HG03520 (cell line): ENCODE measurements around the gene PITPNB.

ENCODE experiments used
- ATAC-seq: cut with Tn5 transposase; IDR thresholded peaks from one replicate; pipeline ENCODE4 v1.9.1; 2021; ENCODE audit warnings: mild to moderate bottlenecking, moderate library complexity; ENCODE audit not compliant: unreplicated experiment

The PITPNB gene

DNA sequence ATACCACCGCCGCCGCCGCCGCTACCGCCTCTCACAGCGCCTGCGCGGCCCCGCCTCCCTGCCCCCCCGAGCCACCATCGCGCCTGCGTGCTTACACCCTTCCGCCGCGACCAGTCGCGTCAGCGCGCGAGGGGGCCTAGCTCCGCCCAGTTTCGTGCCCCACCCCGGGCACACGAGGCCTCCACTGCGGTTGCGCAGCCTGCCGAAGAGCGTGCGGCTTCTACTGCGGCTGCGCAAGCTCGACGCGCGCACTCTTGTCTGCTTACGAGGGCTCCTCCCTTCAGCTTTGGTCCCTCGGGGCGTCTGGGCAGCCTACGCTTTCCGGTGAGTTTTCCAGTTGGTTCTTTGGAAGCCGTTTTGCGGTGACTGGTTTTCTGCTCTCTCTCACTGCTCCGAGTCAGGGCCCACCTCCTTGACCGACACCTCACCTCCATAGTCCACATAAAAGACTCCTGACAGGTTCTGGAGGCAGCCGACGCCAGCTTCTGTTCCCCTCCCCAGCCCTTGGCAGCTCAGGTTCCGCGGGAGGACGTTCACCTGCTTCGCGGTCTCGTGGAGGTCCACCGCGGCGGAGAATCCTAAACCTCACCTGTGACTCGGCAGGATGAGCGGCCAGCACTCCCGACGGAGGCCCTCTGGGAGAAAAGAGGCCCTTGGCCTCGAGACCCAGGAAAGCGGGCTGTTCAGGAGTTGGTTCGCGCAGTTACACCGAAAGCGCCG, at the start of gene PITPNB:
TSS of gene PITPNB (minus strand) at position 35 of the 720 bp plus-strand sequence. CDS start 65 bp downstream, outside the sequence.
- ATAC-seq, result peak; percentile 78

DNA sequence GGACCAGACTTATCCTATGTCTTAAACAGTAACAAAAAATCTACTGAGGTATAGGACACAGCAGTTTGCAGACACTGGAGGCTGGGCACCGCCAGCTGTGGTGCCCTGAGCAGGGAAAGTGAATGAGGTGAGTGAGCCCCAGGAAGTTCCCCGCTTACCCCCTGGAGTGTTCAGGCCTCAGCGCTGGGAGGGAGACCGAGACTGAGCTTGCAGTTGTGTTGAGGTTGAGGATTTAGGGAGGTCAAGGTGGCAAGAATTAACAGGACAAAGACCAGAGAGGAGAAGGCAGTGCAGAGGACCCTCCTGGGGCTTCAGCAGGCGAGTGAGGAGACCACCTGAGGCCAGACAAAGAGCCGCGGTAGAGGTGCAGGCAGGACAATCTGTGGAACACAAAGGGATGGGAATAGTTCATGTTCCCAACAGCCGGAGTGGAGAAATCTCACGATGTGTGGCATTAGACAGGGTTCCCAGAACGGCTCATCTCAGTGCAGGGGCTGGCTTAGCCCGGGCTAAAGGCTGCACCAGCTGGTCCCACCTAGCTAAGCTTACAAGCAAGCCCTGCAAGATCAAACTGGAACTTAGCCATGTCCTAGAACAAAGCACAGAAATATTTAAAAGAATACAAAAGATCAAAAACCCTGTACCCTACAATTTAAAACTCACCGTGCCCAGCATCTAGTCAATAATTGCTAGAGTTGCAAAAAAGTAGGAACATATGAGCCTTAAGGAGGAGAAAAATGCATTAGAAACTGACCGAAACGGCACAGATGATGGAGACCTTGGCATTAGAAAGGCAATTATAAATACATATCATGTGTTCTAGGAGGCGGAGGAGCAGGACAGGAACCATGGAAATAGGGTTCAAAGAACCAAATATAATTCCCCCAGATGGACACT, 47.4 kb upstream of the PITPNB start:
- no peak for ATAC-seq

DNA sequence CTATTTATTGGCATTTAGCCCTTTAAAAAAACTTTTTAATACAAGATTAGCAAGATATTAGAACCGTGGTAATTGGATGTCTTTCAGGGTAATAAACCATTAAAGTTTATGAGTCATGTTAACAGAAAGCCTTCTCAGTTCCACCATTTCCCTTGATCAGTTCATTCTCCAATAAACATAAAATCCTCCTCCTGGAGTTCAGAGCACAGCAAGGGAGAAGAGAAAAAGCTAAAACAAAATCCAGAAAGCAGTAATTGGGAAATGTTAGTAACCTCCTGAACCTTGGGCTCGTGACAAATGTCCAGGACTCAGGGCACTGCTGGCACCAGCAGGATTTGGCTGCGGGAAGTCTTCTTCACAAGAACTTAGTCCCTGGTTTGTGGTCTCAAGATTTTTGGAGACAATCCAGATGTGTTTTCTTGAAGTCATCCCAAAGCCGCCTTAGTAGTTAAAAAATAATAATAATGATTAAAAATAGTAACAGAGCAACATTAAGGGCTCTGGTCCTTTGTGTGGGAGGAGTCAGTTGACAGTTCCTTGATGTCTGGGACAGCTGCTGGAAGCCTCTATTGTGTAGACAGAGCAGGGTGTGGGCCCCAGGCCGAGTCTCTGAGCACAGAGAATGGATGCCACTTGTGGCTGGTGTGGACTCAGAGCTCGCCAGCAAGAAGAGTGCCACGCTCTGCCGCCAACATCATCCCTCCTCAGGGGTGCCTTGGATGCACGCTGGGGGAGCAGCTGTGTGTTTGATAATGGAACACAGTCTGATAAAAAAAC, 43.4 kb upstream of the PITPNB start:
- no peak for ATAC-seq

DNA sequence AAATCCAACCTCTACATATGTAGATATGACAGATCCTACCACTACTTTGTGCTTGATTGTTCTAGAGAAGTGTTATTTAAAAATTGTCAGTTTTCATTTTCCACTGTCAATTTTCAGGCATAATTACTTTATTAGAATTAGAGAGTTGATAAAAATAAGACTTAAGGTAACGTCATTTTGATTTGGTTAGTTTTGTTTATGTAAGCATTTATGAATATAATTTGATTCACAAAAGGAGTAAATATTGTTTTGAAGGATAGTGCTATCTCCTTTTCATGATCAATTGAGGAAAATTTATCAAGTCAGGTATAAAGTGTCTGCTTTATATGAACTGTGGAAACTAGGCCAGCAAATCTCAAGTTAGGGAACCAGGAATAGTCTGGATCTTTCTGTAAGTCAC, 42.6 kb upstream of the PITPNB start:
- no peak for ATAC-seq

DNA sequence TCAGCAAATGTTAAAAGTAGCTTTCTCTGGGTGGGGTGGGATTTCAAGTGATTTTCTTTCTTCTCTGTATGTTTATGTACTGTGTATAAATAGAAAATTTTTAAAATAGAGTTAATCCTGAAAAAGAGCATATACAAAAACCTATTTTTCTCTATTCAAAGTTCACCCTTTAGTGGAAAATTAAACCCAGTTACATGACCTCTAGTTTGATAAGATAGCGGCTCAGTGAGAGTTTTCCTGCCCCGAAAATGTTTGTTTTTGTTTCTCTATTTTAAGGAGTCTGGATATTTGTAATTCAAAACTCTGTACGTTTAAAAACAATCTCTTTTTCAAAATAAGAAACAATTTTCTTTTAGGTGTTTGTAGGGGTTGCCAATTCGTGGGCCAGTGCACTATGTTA, 42.1 kb upstream of the PITPNB start:
- no peak for ATAC-seq

DNA sequence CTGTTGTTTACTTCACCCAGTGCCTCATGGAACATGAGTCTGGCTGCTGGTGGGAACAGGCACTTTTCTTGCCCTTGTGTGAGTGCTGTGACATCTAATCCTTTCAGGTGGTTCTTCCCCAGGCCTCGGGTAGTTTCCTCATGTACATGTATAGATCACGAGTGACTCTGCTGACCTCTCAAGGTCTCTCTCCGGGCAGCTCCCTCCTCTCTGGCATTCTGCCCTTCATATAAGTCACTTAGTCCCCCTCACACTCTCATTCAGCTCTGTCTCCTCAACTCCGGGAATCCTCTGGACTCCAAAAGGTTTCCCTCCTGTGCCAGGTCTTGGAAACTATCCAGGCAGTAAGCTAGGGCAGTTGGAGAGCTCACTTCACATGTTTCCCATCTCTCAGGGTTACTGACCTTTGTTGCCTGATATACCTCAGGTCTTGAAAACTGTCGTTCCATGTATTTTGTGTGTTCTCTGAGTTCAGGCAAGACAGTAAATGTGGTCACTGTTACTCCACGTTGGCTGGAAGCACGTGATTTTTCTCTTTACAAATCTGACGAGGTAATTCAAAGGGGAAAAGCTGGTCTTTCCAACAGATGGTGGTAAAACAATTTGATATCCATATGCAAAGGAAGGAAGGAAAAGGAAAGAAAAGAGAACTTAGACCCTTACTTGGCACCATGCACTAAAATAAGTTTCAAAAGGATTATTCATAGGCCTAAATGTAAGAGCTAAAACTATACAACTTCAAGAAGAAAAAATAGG, 40.5 kb upstream of the PITPNB start:
- ATAC-seq, result no peak

DNA sequence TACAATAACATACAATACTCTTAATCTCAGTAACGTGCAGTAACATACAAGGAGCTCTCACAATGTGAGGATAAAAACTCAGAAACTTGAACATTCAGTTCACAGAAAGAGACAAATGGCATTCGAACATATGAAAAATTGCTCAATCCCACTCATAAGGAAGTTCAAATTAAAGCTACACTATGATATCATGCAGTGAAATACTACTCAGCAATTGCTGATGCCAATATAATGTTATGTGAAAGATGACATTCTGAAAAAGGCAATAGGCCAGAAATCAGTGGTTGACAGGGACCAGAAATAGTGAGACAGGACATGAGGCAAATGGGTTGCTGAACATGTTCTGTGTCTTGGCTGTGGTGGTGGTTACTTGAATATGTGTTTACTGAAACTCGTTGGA, 33.7 kb upstream of the PITPNB start:
- no peak for ATAC-seq

DNA sequence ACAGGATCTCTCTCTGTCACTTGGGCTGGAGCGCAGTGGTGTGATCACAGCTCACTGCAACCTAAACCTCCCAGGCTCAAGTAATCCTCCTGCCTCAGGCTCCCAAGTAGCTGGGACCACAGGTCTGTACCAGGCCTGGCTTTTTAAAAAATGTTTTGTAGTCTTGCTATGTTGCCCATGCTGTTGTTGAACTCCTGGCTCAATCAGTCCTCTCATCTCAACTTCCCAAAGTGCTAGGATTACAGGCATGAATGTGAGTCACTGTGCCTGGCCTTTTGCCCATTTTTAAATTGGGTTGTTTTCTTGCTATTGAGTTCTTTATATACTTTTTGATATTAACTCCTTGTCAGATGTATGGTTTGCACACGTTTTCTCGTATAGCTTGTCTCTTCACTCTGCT, 33.0 kb upstream of the PITPNB start:
- ATAC-seq, result no peak

DNA sequence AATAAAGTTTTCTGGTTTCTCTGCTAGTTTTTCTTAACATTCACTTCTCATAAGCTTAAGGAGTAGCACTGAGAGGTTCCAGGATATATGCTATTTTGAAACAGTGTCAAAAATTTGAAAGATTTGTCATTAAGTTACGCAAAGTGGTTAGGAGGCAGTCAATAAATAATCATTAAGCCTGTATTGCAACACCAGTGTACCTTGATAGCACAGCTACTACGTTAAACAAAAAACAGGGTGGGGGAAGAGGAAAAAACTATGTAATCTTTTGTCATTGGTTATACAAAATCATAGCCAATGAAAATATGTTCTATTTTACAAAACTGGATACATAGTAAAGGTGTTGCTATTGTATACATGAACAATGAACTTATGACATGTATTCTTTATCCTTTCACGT, 30.4 kb upstream of the PITPNB start:
- no peak for ATAC-seq

DNA sequence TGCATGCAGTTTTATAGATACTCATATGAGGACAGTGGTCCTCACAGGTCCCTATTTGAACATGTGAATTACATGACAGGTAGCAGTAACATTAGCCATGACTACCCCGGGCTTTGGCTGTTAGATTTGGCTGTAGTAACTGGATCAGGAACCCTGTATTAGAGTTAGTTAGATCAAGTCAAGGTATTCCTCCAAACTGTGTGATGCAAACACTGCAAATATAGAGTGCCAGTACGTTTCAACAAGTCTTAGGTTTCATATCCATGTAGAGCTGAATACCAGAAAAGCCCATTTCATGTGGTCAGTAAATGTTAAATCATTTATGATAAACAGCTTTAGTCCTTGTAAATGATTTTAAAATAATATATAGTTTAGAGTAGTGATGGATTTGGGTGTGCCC, 29.5 kb upstream of the PITPNB start:
- no peak for ATAC-seq

DNA sequence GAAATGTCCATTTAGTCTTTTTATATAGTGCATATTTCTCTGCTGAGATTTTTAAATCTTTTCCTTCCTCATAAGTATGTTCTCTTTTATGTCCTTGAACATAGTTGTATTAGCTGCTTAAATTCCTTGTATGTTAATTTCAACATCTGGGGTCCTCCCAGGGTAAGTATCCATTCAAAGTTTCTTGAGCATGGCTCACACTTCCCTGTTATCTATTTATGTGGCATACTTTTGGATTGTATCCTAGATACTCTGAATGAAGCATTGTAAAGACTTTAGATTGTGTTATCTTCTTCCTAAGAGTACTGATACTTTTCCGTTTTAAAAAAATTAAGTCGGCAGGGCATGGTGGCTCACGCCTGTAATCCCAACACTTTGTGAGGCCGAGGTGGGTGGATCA, 28.4 kb upstream of the PITPNB start:
- ATAC-seq, result no peak

DNA sequence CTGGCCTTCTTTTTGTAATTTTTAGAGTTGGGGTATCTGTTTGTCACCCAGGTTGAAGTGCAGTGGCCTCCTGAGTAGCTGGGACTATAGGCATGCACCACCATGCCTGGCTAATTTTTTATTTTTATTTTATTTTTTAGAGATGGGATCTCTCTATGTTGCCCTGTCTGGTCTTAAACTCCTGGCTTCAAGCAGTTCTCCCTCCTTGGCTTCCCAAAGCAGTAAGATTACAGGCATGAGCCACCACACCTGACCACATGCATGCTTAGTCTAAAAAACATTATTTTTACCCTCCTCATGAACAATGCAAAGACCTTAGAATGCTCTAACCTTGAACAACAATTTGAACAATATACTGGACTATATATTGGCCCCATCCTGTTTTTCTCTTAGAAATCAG, 22.1 kb upstream of the PITPNB start:
- no peak for ATAC-seq

DNA sequence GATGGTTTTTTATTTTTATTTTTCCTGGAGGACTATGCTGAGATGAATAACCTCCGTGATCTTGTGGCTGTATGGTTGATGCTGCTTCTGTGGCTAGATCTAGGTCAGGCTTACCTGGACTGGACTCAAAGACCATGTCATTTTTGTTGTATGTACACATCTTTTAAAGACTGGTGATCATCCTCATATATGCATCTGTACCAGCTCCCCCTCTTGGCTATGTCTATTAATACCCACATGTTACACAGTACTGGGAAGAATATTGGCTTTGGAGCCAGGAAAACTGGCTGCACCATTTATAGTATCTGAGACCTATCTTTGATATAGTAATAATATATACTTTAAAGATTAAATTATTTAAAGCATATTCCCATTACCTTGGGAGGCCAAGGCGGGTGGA, 18.4 kb upstream of the PITPNB start:
- ATAC-seq, result no peak

DNA sequence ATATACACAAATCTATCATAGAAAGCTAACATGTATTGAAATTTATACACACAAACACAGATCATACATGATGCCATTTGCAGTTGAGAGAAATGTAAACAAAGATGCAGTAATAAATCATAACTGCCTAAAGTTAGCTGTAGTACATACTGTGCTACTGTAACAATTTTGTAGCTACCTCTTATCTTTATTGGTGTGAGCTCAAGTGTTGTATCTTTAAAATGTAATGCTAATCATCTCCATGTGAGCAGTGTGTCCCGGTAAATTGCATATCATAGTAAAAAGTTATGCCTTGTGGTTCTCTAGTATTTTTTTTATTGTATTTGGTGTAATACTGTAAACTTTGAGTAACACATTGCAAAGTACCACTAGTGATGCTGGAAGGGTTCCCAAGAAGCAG, 16.8 kb upstream of the PITPNB start:
- ATAC-seq, result no peak

DNA sequence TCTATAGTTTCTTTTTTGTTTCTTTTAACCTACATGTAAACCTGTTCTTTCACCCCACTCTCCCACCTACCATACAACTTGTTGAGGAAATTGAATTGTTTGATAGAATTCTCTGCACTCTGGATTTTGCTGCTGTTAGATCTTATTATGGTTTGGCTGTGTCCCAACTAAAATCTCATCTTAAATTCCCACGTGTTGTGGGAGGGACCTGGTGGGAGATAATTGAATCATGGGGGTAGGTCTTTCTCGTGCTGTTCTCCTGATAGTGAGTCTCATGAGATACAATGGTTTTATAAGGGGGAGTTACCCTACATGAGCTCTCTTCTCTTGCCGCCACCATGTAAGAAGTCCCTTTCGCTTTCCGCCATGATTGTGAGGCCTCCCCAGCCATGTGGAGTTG, 15.0 kb upstream of the PITPNB start:
- ATAC-seq, result no peak

DNA sequence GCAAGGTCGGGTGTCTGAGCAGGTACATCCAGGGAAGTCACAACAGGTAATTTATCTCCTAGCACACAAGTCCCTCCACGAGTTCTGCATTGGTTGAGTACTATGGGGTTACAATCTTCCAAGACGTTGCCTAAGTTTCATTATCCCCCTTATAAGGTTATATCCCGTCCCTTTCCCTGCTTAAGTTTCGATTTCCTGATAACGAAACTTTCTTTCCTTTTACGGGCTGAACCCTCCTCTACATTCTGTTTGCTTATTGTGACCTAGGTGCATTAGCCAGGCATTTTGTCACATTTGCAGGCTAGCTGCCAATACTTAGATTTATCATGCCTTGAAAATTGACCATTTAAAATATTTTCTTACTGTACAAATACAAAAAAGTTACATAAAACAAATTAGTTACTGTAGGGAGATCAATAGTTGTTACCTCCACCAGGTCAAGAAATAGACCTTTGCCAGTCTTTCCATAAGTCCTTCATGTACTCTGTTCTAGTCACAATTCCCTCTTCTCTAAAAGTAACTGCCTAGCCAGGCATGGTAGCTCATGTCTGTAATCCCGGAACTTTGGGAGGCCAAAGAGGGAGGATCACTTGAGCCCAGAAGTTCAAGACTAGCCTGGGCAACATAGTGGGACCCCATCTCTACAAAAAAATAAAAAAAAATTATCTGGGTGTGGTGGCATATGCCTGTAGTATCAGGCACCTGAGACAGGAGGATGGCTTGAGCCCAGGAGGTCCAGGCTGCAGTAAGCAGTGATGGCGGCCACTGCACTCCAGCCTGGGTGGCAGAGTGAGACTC, 14.3 kb upstream of the PITPNB start:
- ATAC-seq, result no peak

DNA sequence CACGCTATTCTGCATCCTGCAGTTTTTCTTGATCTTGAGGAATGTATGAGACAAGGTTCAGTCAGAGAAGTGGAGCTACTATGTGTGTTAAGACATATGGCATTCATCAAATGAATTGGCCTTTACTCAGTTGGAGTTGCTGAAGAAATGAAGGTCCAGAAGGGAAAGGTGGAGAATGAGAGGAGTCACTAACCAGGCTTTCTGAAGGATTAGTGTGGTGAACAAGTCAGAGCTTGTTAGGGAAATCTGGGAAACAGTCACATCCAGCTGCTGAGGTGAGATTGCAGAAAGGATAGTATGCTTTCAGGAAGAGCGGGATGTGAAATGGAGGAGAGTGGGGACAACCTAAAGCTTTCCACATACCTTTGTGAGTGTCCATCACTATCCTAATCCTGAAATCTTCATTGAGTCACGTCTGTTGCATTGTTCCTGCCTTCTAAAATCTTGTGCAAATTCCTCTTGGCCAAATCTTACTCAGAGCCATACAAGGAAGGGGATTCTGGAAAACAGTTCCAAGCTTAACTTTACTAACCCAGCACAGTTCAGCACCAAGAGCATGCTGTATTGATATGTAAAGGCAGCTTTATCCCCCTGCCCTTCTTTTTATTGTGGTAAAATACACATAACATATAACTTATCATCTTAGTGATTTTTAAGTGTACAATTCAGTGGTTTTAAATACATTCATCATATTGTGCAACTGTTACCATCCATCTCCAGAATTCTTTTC, 11.4 kb upstream of the PITPNB start:
- no peak for ATAC-seq

DNA sequence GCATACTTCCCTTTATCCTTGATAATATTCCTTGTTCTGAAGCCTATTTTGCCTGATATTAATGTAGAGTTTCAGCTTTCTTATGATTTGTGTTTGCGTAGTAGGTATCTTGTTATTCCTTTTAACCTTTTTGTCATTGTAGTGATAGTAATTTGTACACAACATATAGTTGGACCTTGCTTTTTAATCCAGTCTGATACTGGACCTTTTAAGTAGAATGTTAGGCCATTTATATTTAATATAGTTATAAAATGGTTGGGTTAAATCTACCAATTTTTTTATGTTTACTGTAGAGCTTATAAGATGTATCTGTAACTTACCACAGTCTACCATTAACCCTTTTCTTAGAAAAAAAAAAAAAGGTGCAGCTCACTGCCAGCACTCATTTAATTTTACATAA, 8.6 kb upstream of the PITPNB start:
- ATAC-seq, result no peak

DNA sequence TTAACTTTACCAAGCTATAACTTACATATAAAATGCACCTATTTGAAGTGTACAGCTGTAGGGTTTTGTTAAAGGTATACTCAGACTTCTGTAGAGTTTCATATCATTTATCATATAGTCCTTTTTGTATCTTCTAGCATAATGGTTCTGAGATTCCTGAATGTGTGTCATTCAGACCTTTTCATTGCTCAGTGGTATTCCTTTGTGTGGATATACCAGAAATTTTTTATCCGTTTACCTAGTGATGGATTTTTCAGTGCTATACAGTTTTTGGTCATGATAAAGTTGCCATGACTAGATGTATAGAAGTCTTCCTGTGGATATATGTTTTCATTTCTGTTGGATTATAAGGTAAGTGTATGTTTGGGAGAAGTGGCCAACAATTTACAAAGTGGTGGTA, 6.3 kb upstream of the PITPNB start:
- no peak for ATAC-seq
